IMR-90 (cell line): ENCODE data around the gene TP63. TPM values are rescaled to one million over a fixed set of nuclear protein-coding genes. Genes with fewer than 3 reads are reported as not detected.

Source experiments
- ATAC-seq: fragments of 200-7000 bp; cut with Tn5 transposase; 2 replicates; pipeline ENCODE4 v1.9.1; 2020; ENCODE audit warnings: low read depth, mild to moderate bottlenecking, moderate library complexity
- BruUV-seq: library from RNA; stranded (reverse); fragments of 400-500 nt; replicated peaks from 2 replicates; lab custom pipeline; 2021; lab: Mats Ljungman, UMichigan
- CTCF ChIA-PET: fragments of 300-600 bp; formaldehyde crosslinking; extraction: SDS; loops from one replicate; lab custom pipeline; 2021; ENCODE audit warnings: antibody characterized with exemption; lab: Yijun Ruan, JAX
- POLR2A ChIA-PET: fragments of 300-600 bp; sonication (Branson Sonifier 250); formaldehyde crosslinking; loops from one replicate; lab custom pipeline; 2022; ENCODE audit warnings: antibody characterized with exemption; ENCODE audit not compliant: unreplicated experiment; lab: Charles Lee
- DNase-seq: peaks from one replicate; pipeline ENCODE4 v3.0.0; 2013
- H2AFZ ChIP-seq: replicated peaks from 2 replicates; pipeline ENCODE3; 2013; ENCODE audit warnings: low read length, mild to moderate bottlenecking; ENCODE audit not compliant: poor library complexity
- H2AK5ac ChIP-seq: 2 replicates; pipeline ENCODE4 v1.6.1; 2013; ENCODE audit warnings: low read depth, low read length, inconsistent platforms
- H2AK9ac ChIP-seq: replicated peaks from 2 replicates; pipeline ENCODE3; 2013; ENCODE audit warnings: mild to moderate bottlenecking, low read depth, low read length, moderate library complexity; ENCODE audit not compliant: poor library complexity
- H2BK120ac ChIP-seq: 2 replicates; pipeline ENCODE4 v1.6.1; 2013; ENCODE audit warnings: low read depth, low read length, inconsistent platforms
- H2BK15ac ChIP-seq: 3 replicates; pipeline ENCODE4 v1.6.1; 2013; ENCODE audit warnings: low read depth, low read length, inconsistent platforms
- H2BK20ac ChIP-seq: 2 replicates; pipeline ENCODE4 v1.6.1; 2013; ENCODE audit warnings: low read depth, mild to moderate bottlenecking, inconsistent platforms, low read length, moderate library complexity
- H2BK5ac ChIP-seq: 2 replicates; pipeline ENCODE4 v1.6.1; 2013; ENCODE audit warnings: mild to moderate bottlenecking, low read depth, low read length, inconsistent platforms; ENCODE audit not compliant: poor library complexity, severe bottlenecking
- H3K14ac ChIP-seq: replicated peaks from 2 replicates; pipeline ENCODE4 v1.6.1; 2013; ENCODE audit warnings: low read depth, low read length, inconsistent platforms
- H3K18ac ChIP-seq: 2 replicates; pipeline ENCODE4 v1.6.1; 2013; ENCODE audit warnings: low read depth, low read length, control low read depth
- H3K23ac ChIP-seq: 2 replicates; pipeline ENCODE4 v1.6.1; 2013; ENCODE audit warnings: low read depth, low read length, inconsistent platforms
- H3K27ac ChIP-seq: 2 replicates; pipeline ENCODE4 v1.5.1; 2013; ENCODE audit warnings: mild to moderate bottlenecking, control low read depth, low read length; ENCODE audit not compliant: insufficient read depth
- H3K27me3 ChIP-seq: 2 replicates; pipeline ENCODE4 v1.6.1; 2013; ENCODE audit warnings: low read length; ENCODE audit not compliant: control insufficient read depth, insufficient read depth
- H3K36me3 ChIP-seq: 2 replicates; pipeline ENCODE4 v1.6.1; 2013; ENCODE audit warnings: low read length, mixed read lengths; ENCODE audit not compliant: control insufficient read depth, insufficient read depth
- H3K4ac ChIP-seq: 2 replicates; pipeline ENCODE4 v1.6.1; 2013; ENCODE audit warnings: low read depth, low read length, inconsistent platforms
- H3K4me1 ChIP-seq: 2 replicates; pipeline ENCODE4 v1.6.1; 2013; ENCODE audit warnings: low read length, mixed read lengths; ENCODE audit not compliant: control insufficient read depth, insufficient read depth
- H3K4me2 ChIP-seq: 2 replicates; pipeline ENCODE4 v1.6.1; 2013; ENCODE audit warnings: low read depth, mild to moderate bottlenecking, control low read depth, low read length, moderate library complexity
- H3K4me3 ChIP-seq: 2 replicates; pipeline ENCODE4 v1.5.1; 2013; ENCODE audit warnings: low read depth, mild to moderate bottlenecking, control low read depth, low read length, moderate library complexity; ENCODE audit not compliant: insufficient read depth
- H3K56ac ChIP-seq: 2 replicates; pipeline ENCODE4 v1.6.1; 2013; ENCODE audit warnings: low read length, inconsistent platforms; ENCODE audit not compliant: insufficient read depth; ENCODE audit errors: extremely low read depth
- H3K79me1 ChIP-seq, 2 experiments: 2 replicates each; pipeline ENCODE4 v1.6.1; 2013; ENCODE audit warnings: low read length in 2 of 2, inconsistent platforms in 1 of 2, low read depth in 1 of 2
- H3K9ac ChIP-seq: 2 replicates; pipeline ENCODE4 v1.6.1; 2013; ENCODE audit warnings: low read depth, low read length, control low read depth
- H3K9me1 ChIP-seq: 2 replicates; pipeline ENCODE4 v1.6.1; 2013; ENCODE audit warnings: low read length, inconsistent platforms; ENCODE audit not compliant: insufficient read depth
- H3K9me3 ChIP-seq: 2 replicates; pipeline ENCODE4 v1.6.1; 2013; ENCODE audit warnings: low read length; ENCODE audit not compliant: control insufficient read depth, insufficient read depth
- H4K20me1 ChIP-seq: 2 replicates; pipeline ENCODE4 v1.6.1; 2013; ENCODE audit warnings: low read length, inconsistent platforms; ENCODE audit not compliant: insufficient read depth
- H4K5ac ChIP-seq: 2 replicates; pipeline ENCODE4 v1.6.1; 2013; ENCODE audit warnings: mild to moderate bottlenecking, low read depth, low read length, control low read depth
- H4K8ac ChIP-seq, 2 experiments: 2 replicates each; pipeline ENCODE4 v1.6.1; 2013; ENCODE audit warnings: low read depth in 2 of 2, low read length in 2 of 2, control low read depth in 1 of 2, inconsistent platforms in 1 of 2
- H4K91ac ChIP-seq: 2 replicates; pipeline ENCODE4 v1.6.1; 2013; ENCODE audit warnings: low read depth, low read length, inconsistent platforms; ENCODE audit not compliant: insufficient read depth
- NFE2L2 ChIP-seq: fragments of 150-350 bp; IDR thresholded peaks from 2 replicates; pipeline ENCODE4 v1.6.1; 2016; ENCODE audit warnings: low read depth, mild to moderate bottlenecking, low read length
- RAD21 ChIP-seq: IDR thresholded peaks from 2 replicates; pipeline ENCODE4 v1.6.1; 2012; ENCODE audit warnings: low read length, improper control_type of control experiment
- RFX5 ChIP-seq: IDR thresholded peaks from 2 replicates; pipeline ENCODE4 v1.8.0; 2012; ENCODE audit warnings: low read depth, mild to moderate bottlenecking, low read length, moderate library complexity
- WGBS, 2 experiments: methylation state at CpG; one replicate each; pipeline versions ENCODE4 v1.1.5 to v1.1.7; 2013; ENCODE audit warnings: missing lambda C conversion rate in 2 of 2; ENCODE audit not compliant: insufficient read length in 1 of 2; ENCODE audit errors: extremely low coverage in 2 of 2; 5-methylcytosine and 5-hydroxymethylcytosine counted together
- dilution Hi-C: fragments of 300-500 bp; cut with HindIII; formaldehyde crosslinking; loops from one replicate; pipeline ENCODE4 v1.14.3; 2018; ENCODE audit warnings: low sequenced_read_pairs; ENCODE audit not compliant: unreplicated experiment
- in situ Hi-C: fragments of 300-500 bp; cut with MboI; formaldehyde crosslinking; loops from 3 replicates; pipeline ENCODE4 v1.14.3; 2019; ENCODE audit warnings: low sequenced_read_pairs, inconsistent platforms, mixed read lengths
- intact Hi-C: fragments of 100-400 bp; cut with micrococcal nuclease; formaldehyde crosslinking; loops from 2 replicates; pipeline ENCODE4 v1.10.0; 2022
- polyA plus RNA-seq, 3 experiments: library from polyadenylated mRNA; depleted of rRNA; stranded (reverse); fragments of >200 nt; gene quantifications; 2 replicates each; pipeline ENCODE4 v1.2.3, GENCODE V29; 2012; ENCODE audit warnings: low replicate concordance in 1 of 3
- total RNA-seq: library from RNA; depleted of rRNA; stranded (reverse); fragments of >200 nt; gene quantifications from 2 replicates; pipeline ENCODE4 v1.2.3, GENCODE V29; 2012

The TP63 gene
- total and polyA plus RNA-seq, 2 of the 4 experiments (the other 2 are of a cell fraction) = not detected

GRCh38 chr3:189712906-189713483 is 81.8 kb downstream of the TP63 start (continued):
- no peak for TF ChIP-seq RFX5

- no peaks in the 10 kb centered on the region for H3K36me3 ChIP-seq
- peak; percentile 50 for ATAC-seq
- intact Hi-C loops = no loop called here
Measured at GRCh38 chr3:189714991-189715961, 84.1 kb downstream of the TP63 start.

More at GRCh38 chr3:189714991-189715961, 84.1 kb downstream of the TP63 start:
- TF ChIP-seq RAD21 (no peak), NFE2L2 (peak; percentile 4; the same call in 1 of the 2 replicates)
- Histone ChIP-seq H3K14ac (peak overlapping the region; percentile 84), H3K18ac (peak overlapping the region; percentile 93), H4K20me1 (no peaks in the 10 kb centered on the region; the same call in 1 of the 2 replicates), H2BK5ac (peak overlapping the region; percentile 86), H3K9ac (no peak overlapping the region), H3K27ac (0 out of 2 replicates have a peak overlapping the region, but pooled peaks have one; percentile 37), H3K56ac (no peak overlapping the region), H4K8ac (no peak overlapping the region), H2BK15ac (peak overlapping the region; percentile 51; the same call in 1 of the 3 replicates), H3K4me3 (no peak overlapping the region), H2BK120ac (peak overlapping the region; percentile 84), H3K4me1 (peaks cover 9% of the 10 kb centered on the region), H3K27me3 (no peaks in the 10 kb centered on the region), H3K23ac (no peak overlapping the region; the same call in 1 of the 2 replicates), H3K9me1 (peaks cover 2% of the 10 kb centered on the region), H2AK5ac (peak overlapping the region; percentile 89; the same call in 1 of the 2 replicates), H3K9me3 (no peaks in the 10 kb centered on the region), H3K4me2 (peak overlapping the region; percentile 22; the same call in 1 of the 2 replicates), H2BK20ac (peak overlapping the region; percentile 89), H3K4ac (peak overlapping the region; percentile 84), H4K5ac (peak overlapping the region; percentile 91), H2AK9ac (no peak overlapping the region), H3K79me1 (no peaks in the 10 kb centered on the region), H2AFZ (no peak overlapping the region), H4K91ac (peak overlapping the region; percentile 37; the same call in 1 of the 2 replicates)
- dilution Hi-C loops = no loop called here
- no CpG with 5 or more reads among the region's 5 CpGs for WGBS, 2 experiments
- in situ Hi-C loops = no loop called here
- BruUV-seq = no TSS peak
- peak; percentile 74 for DNase-seq
- POLR2A ChIA-PET = no interaction called here
- CTCF ChIA-PET = no interaction called here
